NCI-H345 (cell line): ENCODE measurements around the gene DIP2C.

Experiments used
- DNase-seq: peaks from one replicate; lab custom pipeline; 2025; lab: John Stamatoyannopoulos, UW

The DIP2C gene

DNA sequence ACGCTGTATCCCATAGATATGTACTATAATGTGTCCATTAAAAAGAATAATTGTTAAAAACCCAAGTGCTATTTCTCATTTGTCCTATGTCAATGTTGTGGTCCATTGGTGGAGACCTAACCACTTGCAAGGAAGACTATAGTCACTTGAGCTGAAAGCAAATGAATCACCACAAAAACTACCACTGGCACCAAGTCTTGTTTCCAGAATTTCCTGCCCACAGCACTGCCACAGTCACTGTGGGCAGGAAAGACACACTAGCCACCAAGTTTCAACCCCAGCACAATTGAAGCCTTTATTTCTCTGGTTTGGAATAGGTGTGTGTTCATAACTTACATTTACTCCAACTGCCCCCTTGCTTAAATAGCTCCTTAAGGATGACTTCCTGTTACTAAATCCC, 12.4 kb downstream of the DIP2C start:
- no peak for DNase-seq

DNA sequence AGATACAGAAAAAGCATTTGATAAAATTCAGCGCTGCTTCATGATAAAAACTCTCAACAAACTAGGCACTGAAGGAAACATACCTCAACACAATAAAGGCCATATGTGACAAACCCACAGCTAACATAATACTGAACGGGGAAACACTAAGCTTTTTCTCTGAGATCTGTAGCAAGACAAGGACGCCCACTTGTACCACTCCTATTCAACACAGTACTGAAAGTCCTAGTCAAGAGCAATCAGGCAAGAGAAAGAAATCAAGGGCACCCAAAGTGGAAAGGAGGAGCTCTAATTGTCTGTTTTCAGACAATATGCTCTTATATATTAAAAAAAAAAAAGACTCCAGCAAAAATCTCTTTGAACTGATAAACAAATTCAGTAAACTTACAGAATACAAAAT, 13.3 kb downstream of the DIP2C start:
- no peak for DNase-seq

DNA sequence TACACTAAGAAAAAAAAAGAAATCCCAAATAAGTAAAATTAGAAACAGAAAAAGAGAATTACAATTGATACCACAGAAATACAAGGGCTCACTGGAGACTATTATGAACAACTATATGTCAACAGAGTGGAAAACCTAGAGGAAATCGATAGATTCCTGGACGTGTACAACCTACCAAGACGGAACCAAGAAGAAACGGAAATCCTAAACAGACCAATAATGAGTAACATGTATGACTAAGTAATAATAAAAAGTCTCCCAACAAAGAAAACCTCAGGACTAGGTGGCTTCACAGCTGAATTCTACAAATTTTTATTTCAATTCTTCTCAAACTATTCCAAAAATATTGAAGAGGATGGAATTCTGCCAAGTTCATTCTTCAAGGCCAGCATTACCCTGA, 13.9 kb downstream of the DIP2C start:
- no peak for DNase-seq

DNA sequence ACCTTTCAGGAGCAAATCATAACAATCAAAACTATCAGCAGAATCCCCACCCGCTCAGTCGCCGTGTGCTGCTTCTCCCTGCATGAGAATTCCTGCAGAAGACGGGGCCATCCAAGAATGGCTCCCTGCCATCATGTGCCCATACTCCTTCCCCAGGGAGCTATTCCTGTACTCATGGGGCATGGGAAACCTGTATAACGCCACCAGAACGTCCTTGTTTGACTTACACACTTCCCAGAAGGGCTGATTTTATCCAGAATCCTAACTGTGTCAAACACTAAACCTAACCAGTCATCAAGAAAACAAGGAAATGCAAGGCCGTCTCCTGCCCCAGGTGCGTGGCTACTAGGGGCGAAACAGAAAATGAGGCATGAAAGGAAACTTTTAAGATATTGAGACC, 16.0 kb downstream of the DIP2C start:
- no peak for DNase-seq

DNA sequence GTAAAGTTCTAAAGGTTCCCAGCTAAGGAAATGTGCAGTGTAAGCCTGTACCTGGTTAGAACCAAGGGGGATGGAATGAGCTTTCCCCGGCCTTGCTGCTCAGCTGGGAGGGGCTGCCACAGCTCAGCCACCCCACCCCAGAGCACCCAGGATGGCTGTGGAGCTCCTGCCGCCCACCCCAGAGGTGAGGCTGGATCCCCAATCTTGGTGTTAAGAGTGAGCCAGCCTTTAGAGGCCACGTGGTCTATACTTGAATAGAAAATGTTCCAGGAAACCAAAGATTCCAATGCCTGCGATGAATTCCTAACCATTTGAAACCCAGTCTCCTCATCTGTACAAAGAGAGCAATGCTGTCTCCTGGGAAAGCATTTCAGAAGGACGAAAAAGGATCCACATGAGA, 16.5 kb downstream of the DIP2C start:
- no peak for DNase-seq

DNA sequence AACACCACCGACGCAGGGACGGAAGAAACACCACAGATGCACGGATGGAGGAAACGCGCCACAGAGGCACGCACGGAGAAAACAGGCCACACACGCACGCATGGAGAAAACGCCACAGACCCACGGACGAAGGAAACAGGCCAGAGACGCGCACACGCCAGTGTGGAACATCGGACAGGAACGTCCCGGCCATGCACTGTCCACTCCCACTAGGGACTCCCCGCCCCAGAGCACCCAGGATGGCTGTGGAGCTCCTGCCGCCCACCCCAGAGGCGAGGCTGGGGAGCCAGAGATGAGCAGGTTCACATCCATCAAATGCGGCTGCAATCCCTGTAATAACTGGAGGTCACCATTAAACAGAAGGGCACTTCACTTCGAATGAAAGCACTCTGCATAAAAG, 17.3 kb downstream of the DIP2C start:
- no peak for DNase-seq

DNA sequence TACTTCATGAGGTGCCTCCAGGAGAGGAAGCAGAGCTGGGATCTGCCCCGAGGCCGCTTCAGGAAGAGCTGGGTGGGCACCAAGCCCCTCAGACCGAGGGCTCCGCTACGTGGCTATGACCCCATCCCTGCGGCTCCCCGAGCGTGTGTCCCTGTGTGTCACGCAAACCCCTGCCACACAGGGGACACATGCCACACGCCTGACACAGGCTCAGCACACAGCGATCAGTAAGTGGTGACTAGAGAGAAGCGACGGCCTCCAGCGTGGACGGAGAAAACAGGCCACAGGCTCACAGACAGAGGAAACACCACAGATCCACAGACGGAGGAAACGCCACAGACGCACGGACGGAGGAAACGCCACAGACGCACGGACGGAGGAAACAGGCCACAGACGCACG, 18.5 kb downstream of the DIP2C start:
- DNase-seq, result no peak

DNA sequence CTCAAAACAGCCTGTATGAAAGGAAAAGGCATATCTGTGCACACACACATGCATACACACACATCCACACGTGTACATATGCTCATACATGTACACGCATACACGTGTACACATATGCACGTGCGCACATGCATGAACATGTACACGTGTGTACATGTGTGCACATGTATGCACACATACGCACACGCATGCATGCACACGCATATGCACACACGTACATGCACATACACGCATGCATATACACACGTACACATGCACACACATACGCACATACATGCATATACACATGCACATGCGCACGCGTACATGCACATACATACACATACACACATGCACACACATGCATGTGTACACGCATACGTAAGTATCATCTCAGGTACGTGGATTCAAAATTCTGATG, 19.4 kb downstream of the DIP2C start:
- no peak for DNase-seq

DNA sequence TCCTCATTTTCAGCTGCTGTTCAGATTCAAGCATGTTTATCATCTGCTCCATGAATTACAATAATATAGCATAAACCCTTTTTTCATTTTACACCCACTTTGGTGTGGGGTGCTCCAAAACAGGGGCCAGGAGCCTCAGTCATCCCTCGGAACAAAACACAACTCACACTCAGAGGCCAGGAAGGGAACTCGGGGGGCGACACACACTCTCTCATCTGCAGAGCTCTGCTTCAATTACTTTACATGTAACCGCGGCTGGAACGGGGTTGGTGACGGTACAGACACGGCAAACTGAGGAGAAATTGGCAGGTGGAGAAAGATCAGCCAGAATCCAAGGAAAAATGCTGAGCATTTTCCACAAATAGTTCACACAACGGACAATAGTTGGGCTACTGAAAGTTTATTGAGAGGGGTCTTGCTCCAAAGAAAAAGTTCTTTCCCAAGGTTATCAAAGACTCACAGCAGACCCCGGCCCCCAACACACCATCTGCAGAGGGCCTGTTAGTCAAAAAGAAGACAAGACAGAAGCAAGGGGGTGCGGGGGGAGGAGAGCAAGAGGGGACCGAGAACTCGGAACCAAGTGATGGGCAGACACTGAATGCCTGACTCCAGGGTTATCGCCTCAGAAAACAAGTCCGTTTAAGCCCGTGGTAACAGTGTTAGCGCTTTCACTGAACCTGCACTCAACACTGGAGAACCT, 20.5 kb downstream of the DIP2C start:
- no peak for DNase-seq

DNA sequence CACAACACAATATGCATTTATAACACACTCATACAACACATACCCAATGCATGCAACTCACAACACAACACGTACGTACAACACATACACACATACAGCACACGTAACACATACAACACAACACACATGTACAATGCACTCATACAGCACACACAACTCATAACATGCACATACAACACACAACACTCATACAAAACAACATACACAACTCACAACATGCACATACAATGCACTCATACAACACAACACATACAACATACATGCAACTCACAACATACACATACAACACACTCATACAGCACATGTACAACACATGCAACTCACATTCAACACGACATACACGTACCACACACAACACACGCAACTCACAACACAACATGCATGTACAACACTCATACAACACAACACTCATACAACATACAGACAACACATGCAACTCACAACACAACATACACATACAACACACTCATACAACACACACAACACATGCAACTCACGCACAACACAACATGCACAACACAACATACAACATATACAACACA, 21.8 kb downstream of the DIP2C start:
- no peak for DNase-seq

DNA sequence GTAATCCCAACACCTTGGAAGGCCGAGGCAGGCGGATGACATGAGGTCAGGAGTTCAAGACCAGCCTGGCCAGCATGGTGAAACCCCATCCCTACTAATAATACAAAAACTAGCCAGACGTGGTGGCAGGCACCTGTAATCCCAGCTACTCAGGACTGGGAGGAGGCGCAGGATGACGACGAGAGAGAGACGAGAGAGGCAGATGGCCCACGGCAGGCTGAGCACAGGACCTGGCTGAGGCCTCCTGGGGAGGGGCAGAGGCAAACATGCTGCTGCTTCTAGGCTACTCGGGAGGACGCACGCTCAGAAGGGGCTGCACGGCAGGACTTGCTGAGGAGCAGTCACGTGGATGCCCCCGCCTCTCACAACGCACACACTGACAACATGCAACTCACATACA, 22.4 kb downstream of the DIP2C start:
- no peak for DNase-seq

DNA sequence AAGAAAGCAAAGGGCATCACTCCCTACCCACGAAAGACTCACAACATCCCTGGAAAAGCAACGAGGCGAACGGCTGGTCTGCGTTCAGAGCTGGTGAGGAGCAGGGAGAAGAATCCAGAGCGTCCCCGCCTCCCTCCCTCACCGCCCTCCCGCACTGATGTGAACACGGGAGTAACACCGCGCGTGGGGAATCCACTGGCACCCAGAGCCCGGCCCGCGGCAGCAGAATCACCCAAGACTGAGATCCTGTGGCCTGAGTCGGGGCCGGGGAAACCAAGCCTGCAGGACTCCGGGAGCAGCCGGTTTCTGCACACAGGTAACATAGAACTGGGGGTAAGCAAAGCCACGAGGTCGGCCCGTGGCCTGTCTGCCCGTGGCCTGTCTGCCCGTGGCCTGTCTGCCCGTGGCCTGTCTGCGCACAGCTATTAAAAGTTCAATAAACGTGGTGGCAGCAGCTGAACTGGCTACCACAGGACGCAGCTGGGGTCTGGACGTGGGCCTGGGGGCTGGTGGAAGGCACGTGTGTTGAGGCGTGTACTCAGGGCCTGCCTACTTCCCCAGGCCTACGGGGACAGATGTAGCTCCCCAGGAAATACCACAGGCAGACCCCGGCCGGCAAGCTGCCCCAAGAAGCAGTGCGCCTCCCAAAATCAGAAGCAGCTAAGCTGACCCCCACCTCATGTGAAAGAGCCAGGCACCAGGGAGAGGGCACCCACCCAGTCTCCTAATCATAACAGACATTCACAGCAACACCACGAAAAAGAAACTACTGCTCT, 23.0 kb downstream of the DIP2C start:
- no peak for DNase-seq

DNA sequence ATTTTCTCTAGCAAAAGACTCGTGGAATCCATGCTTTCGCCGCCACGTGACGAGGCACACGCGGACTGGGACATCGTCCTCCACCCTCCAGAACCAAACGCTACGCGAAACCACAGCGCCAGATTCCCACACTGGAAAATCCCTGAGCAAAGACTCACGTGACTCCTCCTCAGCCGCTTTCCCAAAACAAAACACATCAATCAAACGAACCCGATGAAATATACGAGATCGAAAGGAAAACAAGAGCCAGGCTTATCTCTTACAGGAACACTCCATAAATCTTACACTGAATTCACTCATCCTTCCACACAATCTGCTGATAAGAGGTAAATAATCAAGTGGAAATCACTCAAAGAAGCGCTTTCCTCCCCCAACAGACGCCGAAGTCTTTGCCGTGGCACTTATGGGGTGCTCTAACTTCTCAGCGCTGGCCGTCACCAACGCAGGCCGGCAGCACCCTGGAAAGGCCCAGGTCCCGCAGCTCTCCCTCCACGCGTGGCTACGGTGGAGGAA, 23.8 kb downstream of the DIP2C start:
- DNase-seq, result no peak

DNA sequence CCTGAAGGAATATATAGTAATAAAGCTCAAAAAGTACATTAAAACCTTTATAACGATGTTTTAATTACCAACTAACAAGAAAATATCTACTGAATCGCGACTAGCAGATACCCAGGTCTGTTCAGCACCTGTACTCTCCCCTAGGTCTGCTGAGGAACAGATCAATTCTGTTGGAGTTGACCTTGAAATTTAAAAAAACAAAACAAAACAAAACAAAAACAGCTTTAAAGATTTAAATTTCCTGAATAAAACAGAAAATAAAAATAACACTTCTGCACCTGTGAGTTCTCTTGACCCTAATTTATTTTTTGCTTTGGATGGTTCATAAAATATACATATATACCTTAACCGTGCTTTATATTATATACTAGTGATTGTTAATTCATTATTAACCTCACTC, 24.6 kb downstream of the DIP2C start:
- no peak for DNase-seq

DNA sequence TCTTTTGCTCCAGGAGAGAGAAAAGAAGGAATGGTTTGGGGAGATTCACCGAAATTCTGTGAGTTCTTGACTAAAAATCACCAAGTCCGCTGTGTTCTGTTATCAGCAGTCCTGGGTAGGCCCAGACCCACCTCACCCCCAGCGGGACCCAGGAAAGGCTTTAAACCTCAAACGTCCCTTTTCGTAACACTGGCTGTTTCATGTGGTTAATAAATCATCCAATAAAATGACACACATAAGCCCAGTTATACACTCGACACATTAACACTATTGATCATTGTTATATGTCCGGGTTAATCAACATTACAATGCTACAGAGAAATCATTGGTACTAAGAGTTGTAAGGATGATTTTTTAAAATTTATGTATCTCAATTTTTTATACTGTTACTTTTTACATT, 25.2 kb downstream of the DIP2C start:
- no peak for DNase-seq

DNA sequence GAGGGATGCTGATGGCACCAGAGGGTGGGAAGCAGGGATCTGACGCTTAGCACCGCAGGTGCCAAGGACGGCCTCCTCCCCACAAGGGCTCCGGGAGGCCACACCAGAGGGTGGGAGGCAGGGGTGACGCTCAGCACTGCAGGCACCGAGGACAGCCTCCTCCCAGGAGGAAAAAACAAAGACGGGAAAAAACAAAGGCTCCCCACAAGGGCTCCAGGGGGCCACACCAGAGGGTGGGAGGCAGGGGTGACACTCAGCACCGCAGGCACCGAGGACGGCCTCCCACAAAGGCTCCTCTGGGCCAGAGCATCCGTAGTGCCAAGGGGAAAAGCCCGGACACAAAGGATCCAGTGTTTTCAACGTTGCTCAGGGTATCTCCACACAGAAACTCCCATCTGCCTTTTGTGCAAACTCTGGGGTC, 25.6 kb downstream of the DIP2C start:
- DNase-seq, result no peak

DNA sequence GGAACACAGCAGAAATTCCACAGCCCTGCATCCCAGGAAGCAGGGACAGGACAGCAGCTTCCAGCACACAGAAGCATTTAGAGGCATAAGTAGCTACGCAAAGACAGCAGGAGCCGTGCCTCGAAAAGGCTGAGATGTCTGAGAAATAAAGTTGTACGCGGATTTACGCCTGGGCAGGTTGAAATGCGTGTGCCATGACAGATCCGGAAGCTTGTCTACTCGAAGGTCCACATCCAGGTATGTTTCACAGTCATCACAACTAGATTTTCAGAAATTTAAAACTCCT, 26.1 kb downstream of the DIP2C start:
- DNase-seq, result no peak

DNA sequence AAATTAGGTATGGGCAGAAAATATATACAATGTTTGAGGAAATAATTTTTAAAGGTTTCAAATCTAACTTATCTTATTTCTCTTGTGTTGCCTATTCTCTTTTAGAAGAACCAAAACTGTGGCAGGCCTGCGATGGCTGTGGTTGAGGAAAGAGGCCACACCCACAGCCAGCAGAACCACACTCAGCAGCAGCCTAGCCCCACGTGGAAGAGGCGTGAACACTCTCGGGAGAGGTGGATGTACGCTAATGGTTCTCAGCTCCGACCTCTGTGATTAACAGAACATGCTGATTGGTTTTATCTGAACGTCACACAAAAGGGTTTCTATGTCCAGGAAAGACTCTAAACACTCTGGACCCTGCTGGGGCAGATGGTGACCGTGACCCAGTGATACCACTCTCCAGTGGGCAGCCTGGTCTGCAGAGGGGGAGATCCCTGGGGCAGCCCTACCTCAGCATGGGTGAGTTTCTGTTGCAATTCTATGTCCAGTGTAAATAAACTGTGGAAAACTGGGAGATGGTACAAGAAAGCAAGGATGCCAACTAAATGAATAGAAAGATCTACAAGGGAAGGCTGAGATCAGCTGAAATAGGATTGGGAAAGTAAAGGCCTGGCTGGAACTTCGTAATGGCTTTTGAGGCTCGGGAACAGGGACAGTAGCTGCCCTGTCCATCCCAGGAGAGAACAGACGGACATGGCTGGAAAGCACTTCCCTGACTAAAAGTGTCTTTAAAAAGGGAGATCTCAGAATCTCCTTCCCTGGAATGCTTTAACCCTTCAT, 26.6 kb downstream of the DIP2C start:
- DNase-seq, result no peak

DNA sequence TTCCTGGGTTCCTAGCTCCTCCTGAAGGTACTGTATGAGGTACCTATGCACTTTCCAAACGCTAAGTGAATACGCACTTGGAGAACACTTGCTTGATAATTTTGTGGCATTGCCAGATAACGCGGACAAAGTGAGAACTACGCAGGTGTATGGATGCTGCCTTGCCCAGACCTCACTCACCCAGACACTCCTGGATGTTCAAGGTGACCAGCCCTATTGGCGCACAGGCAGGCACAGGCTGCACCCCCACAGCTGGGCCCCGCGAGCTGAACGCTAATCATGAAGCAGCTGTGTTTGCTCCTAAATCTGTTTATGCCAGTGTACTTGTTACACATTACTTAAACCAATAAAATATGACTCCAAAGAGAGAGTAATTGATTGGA, 27.3 kb downstream of the DIP2C start:
- no peak for DNase-seq

DNA sequence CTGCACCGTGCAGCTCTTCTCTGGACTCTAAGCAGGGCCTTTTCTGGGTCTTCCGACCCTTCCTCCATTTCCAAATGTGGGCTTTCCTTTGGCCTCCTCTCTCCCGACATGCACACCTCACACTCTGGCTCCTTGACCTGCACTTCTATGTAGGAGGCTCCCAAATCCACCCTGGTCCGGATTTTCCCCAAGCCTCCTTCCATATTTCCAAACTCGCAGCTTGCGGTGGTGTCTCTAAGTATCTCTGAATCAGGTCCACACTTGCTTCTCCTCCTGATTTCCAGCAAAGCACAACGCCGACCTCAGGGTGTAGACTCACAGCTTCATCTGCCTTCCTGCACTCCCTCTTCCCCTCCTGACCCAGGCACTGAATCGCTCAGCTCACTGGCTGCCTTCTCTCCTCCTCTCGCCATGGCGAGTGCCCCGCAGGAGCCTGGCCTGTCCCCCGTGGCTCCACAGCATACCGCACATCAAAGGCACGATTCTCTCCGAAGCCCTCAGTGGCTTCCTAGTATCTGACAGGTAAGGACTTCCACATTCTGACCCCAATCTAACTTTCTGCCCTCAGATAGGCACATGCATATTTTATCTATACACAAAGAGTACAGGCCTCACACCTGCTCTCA, 27.8 kb downstream of the DIP2C start:
- no peak for DNase-seq

DNA sequence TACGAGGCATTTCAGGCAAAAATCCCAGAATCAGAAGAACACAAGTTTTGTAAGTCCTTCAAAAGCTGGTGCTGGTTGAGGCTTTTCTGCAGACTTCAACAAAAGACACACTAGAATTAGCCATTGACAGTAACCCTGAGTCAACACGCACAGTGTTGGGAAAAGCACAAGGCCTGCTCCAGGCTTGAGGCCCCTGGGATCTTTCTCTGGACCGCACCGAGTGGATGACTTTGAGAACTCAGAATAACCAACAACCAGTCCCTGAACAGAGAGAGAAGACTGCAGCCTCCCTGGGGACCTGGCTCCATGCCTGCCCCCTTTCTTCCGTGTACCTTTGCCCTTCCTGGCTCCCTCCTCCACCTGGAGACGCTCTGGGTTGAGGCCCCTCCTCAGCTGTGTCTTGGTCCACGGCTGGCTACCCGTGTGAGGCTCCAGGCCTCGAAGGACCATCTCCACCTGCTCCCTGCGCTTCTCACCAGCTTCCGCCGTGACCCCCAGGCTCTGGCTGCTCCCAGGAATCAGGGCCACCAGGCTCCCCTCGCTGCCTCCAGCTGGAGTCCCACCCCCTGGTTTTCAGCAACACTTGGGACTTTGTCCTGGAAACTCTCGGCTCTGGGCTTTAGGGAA, 28.4 kb downstream of the DIP2C start:
- DNase-seq, result no peak

DNA sequence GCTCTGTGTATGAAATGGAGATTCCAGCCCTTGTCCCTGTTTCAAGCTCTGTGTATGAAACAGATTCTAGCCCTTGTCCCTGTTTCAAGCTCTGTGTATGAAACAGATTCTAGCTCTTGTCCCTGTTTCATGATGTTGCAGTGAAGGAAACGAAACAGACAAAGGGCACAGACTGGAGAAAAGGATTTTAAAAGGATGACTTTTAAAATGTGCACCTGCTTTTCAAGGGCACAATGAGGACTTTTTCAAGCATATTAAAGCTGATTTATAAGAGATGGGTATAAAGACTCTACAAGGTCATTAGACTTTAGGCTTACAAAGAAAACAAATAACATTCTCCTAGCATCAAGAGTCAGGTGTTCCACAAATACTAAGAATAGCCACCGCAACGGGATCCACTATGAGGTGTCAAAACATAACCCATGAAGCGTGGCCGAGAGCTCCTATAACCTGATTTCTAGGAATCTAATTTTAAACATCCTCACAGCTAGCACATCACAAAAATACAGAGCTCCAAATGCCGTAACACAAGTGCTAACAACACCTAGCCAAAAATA, 29.0 kb downstream of the DIP2C start:
- DNase-seq, result peak; percentile 74
